PC-9 (cell line): ENCODE measurements around the gene KLHL6. TPM values are rescaled to one million over a fixed set of nuclear protein-coding genes. Genes with fewer than 3 reads are reported as not detected.
"Not testable (repeated sequence)": the region's sequence is repeated elsewhere in the genome, so short reads cannot be mapped to it uniquely, and the experiment has no call there.

Experiments
- BruUV-seq: library from RNA; stranded (reverse); fragments of 400-500 nt; replicated peaks from 2 replicates; lab custom pipeline; 2021; lab: Mats Ljungman, UMichigan
- CTCF ChIA-PET: fragments of 300-600 bp; sonication (Branson Sonifier 250); formaldehyde crosslinking; loops from one replicate; lab custom pipeline; 2022; ENCODE audit warnings: antibody characterized with exemption; lab: Charles Lee
- POLR2A ChIA-PET: fragments of 300-600 bp; sonication (Branson Sonifier 250); formaldehyde crosslinking; loops from one replicate; lab custom pipeline; 2022; ENCODE audit warnings: antibody characterized with exemption; ENCODE audit not compliant: unreplicated experiment; lab: Charles Lee
- DNase-seq, 2 experiments: peaks; one replicate each; pipeline versions ENCODE4 v3.0.0 to v3.0.0-alpha.2; 2015 to 2022; ENCODE audit warnings: mixed read lengths in 1 of 2
- H2AFZ ChIP-seq: fragments of 200-600 bp; sonication (generic); 2 replicates; pipeline ENCODE4 v1.8.1; 2017; ENCODE audit warnings: antibody characterized with exemption
- H3F3A ChIP-seq: fragments of 200-600 bp; sonication (generic); 2 replicates; pipeline ENCODE4 v1.8.1; 2017; ENCODE audit warnings: antibody characterized with exemption, mild to moderate bottlenecking, low read depth; ENCODE audit not compliant: insufficient read depth
- H3K27ac ChIP-seq: fragments of 200-600 bp; sonication (generic); 2 replicates; pipeline ENCODE4 v1.6.1; 2016; ENCODE audit warnings: mixed run types
- H3K27me3 ChIP-seq: fragments of 200-600 bp; sonication (generic); 2 replicates; pipeline ENCODE4 v1.6.1; 2016; ENCODE audit warnings: low read depth, mixed run types; ENCODE audit not compliant: insufficient read depth
- H3K36me3 ChIP-seq: fragments of 200-600 bp; sonication (generic); 2 replicates; pipeline ENCODE4 v1.6.1; 2016; ENCODE audit warnings: low read depth, mixed run types
- H3K4me1 ChIP-seq: fragments of 200-600 bp; sonication (generic); replicated peaks from 2 replicates; pipeline ENCODE4 v1.6.1; 2016; ENCODE audit warnings: mixed run types; ENCODE audit not compliant: insufficient read depth
- H3K4me2 ChIP-seq: fragments of 200-600 bp; sonication (generic); 2 replicates; pipeline ENCODE4 v1.6.1; 2017; ENCODE audit warnings: mixed run types
- H3K4me3 ChIP-seq: fragments of 200-600 bp; sonication (generic); 2 replicates; pipeline ENCODE4 v1.6.1; 2016; ENCODE audit warnings: mixed run types
- H3K79me2 ChIP-seq: fragments of 200-600 bp; sonication (generic); 2 replicates; pipeline ENCODE4 v1.6.1; 2017; ENCODE audit warnings: low read depth, mixed run types
- H3K9me2 ChIP-seq: fragments of 200-600 bp; sonication (generic); 2 replicates; pipeline ENCODE4 v1.8.1; 2017; ENCODE audit warnings: mild to moderate bottlenecking; ENCODE audit not compliant: insufficient read depth
- H3K9me3 ChIP-seq: fragments of 200-600 bp; sonication (generic); 2 replicates; pipeline ENCODE4 v1.8.1; 2016; ENCODE audit warnings: low read depth; ENCODE audit not compliant: insufficient read depth
- H4K20me1 ChIP-seq: fragments of 200-600 bp; sonication (generic); 2 replicates; pipeline ENCODE4 v1.8.1; 2017; ENCODE audit not compliant: insufficient read depth
- EZH2 ChIP-seq: fragments of 200-600 bp; sonication (generic); IDR thresholded peaks from 2 replicates; pipeline ENCODE4 v1.8.0; 2017; ENCODE audit warnings: antibody characterized with exemption, low read depth
- intact Hi-C: fragments of 100-400 bp; cut with micrococcal nuclease; formaldehyde crosslinking; loops from one replicate; pipeline ENCODE4 v1.10.0; 2022; ENCODE audit not compliant: unreplicated experiment
- total RNA-seq: library from RNA; stranded (reverse); gene quantifications from 2 replicates; pipeline ENCODE4 v1.2.3, GENCODE V29; 2021
- TF ChIP-seq, protein P1 (sequence below): fragments of 200-600 bp; sonication (generic); conservative IDR thresholded peaks from 2 replicates; pipeline ENCODE4 v1.6.1; 2017; ENCODE audit warnings: mixed run types, antibody characterized with exemption, mild to moderate bottlenecking, moderate library complexity

The KLHL6 gene
- total RNA-seq, 1 experiment from 2014 or later, result 0.04 TPM

DNA sequence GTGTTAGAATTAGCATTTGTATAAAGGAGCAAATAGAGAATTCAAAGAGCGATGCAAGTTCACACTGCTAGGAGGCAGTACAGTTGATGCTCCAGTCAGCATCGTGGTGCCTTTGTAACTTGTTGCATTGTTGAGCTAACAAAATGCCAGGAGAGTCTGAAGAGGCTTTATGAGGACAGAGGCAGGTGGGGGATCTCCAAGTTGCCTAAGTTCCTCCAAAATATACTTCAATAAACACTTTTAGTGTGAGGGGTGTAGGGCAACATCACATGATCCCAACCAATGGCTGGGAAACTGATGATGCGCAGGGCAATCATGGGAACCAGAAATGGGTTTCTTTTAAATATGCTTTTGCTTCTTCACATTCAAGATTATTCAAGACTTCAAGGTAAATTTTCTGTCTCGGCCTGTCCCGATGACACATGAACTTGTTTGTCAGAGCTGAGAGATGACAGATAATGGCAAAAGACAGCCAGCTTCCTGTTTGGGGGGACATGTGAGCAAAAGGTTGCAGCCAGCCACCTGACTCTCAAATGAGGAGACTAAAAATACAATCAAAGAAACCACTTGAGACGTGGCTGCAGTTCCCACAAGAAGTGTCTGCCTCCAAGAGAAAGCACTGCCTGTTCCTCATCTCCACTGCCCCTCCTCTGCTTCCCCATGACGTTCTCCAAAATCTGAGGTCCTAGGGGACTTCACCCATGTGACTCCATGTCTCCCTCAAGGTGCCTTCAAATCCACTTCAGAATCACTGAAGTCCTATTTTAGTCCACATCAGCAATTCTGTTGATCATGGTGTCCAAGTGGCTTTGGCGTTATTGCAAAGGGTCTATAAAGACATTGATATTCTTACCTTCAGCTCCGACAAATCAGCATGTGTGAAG lies 39.3 kb downstream of the KLHL6 start:
- Histone ChIP-seq H3K4me2 (no peak overlapping the region), H3K27ac (no peak overlapping the region), H3K79me2 (no peaks in the 10 kb centered on the region), H2AFZ (no peak overlapping the region), H3K4me1 (no peaks in the 10 kb centered on the region), H4K20me1 (no peaks in the 10 kb centered on the region), H3K4me3 (no peak overlapping the region), H3F3A (no peaks in the 10 kb centered on the region), H3K36me3 (no peaks in the 10 kb centered on the region), H3K9me3 (no peaks in the 10 kb centered on the region), H3K9me2 (0 out of 2 replicates have a peak, but pooled peaks cover 3% of the 10 kb centered on the region), H3K27me3 (peaks cover 22% of the 10 kb centered on the region)
- BruUV-seq, result no TSS peak
- TF ChIP-seq, protein P1, sequence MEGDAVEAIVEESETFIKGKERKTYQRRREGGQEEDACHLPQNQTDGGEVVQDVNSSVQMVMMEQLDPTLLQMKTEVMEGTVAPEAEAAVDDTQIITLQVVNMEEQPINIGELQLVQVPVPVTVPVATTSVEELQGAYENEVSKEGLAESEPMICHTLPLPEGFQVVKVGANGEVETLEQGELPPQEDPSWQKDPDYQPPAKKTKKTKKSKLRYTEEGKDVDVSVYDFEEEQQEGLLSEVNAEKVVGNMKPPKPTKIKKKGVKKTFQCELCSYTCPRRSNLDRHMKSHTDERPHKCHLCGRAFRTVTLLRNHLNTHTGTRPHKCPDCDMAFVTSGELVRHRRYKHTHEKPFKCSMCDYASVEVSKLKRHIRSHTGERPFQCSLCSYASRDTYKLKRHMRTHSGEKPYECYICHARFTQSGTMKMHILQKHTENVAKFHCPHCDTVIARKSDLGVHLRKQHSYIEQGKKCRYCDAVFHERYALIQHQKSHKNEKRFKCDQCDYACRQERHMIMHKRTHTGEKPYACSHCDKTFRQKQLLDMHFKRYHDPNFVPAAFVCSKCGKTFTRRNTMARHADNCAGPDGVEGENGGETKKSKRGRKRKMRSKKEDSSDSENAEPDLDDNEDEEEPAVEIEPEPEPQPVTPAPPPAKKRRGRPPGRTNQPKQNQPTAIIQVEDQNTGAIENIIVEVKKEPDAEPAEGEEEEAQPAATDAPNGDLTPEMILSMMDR, result no peak
- TF ChIP-seq EZH2, result no peak
- ChIA-PET CTCF (no interaction called here), POLR2A (no interaction called here)
- DNase-seq, result peak in 1 of 2 experiments; percentile 33
- intact Hi-C loops, result no loop called here

DNA sequence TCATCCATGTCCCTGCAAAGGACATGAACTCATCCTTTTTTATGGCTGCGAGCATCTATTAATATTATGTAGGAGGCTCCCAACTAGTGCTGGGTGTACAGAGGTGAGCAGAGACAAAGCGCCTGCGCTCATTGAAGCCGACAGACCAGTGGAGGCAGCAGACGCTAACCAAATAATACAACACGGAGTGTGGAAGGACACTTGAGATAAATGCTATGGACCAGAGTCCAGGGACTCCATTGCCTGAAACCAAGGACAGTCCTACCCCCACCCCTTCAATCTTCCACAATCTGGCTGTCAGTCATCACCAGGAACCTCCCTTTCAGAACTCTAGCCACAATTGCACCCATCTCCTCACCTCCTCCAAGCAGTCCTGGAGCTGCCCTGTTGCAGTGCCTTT lies 41.5 kb downstream of the KLHL6 start:
- Histone ChIP-seq H3K4me2 (no peak overlapping the region), H3K4me3 (no peak overlapping the region), H3K9me2 (0 out of 2 replicates have a peak, but pooled peaks cover 3% of the 10 kb centered on the region), H3K79me2 (no peaks in the 10 kb centered on the region), H4K20me1 (no peaks in the 10 kb centered on the region), H3F3A (no peaks in the 10 kb centered on the region), H3K36me3 (no peaks in the 10 kb centered on the region), H3K27me3 (peaks cover 17% of the 10 kb centered on the region), H2AFZ (no peak overlapping the region), H3K9me3 (no peaks in the 10 kb centered on the region), H3K27ac (no peak overlapping the region), H3K4me1 (no peaks in the 10 kb centered on the region)
- intact Hi-C loops, result no loop called here
- BruUV-seq, result no TSS peak
- CTCF ChIA-PET, result no interaction called here
- TF ChIP-seq EZH2, result no peak
- TF ChIP-seq, protein P1, result no peak
- peak in 1 of 2 experiments; percentile 4 for DNase-seq
- POLR2A ChIA-PET, result no interaction called here

DNA sequence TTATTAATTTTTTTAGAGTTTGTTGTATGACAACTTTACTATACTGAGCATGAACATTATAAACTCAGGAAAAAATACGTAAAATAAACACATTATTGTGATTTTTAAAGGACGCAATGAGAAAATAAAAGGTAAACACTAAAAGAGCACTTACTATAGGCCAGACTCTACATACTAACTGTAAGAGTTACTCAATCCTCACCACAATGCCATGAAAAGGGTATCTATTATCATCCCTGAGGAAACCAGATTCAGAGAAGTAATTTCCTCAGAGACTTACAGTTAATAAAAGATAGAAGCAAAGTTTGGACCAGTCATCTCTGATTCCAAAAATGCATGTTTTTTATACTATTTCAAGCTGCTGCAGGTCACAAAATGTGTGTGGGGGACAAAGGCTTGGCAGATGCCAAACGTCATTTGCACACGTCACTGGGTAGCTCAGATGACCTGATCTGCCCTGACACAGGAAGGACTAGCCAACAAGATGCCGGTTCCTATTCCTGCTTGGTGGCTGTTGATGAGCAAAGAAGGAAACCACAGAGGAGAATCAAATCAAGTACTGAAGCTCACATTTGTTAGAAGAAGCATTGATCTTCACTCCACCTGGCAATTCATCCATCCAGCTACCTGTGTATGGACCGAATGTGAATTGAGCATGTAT lies 42.3 kb downstream of the KLHL6 start:
- no peaks in the 10 kb centered on the region for H3F3A ChIP-seq
- H4K20me1 ChIP-seq, result no peaks in the 10 kb centered on the region
- no TSS peak for BruUV-seq
- no peak overlapping the region for H3K27ac ChIP-seq
- no peak overlapping the region for H3K4me2 ChIP-seq
- TF ChIP-seq, protein P1, result no peak
- TF ChIP-seq EZH2, result no peak
- no peaks in the 10 kb centered on the region for H3K4me1 ChIP-seq
- H2AFZ ChIP-seq, result no peak overlapping the region
- H3K4me3 ChIP-seq, result no peak overlapping the region
- no peaks in the 10 kb centered on the region for H3K36me3 ChIP-seq
- 0 out of 2 replicates have a peak, but pooled peaks cover 3% of the 10 kb centered on the region for H3K9me2 ChIP-seq
- H3K9me3 ChIP-seq, result no peaks in the 10 kb centered on the region
- H3K79me2 ChIP-seq, result no peaks in the 10 kb centered on the region
- peaks cover 9% of the 10 kb centered on the region for H3K27me3 ChIP-seq
- DNase-seq, result peak in 1 of 2 experiments; percentile 19
- intact Hi-C loops, result no loop called here
- CTCF ChIA-PET, result no interaction called here
- POLR2A ChIA-PET, result no interaction called here

DNA sequence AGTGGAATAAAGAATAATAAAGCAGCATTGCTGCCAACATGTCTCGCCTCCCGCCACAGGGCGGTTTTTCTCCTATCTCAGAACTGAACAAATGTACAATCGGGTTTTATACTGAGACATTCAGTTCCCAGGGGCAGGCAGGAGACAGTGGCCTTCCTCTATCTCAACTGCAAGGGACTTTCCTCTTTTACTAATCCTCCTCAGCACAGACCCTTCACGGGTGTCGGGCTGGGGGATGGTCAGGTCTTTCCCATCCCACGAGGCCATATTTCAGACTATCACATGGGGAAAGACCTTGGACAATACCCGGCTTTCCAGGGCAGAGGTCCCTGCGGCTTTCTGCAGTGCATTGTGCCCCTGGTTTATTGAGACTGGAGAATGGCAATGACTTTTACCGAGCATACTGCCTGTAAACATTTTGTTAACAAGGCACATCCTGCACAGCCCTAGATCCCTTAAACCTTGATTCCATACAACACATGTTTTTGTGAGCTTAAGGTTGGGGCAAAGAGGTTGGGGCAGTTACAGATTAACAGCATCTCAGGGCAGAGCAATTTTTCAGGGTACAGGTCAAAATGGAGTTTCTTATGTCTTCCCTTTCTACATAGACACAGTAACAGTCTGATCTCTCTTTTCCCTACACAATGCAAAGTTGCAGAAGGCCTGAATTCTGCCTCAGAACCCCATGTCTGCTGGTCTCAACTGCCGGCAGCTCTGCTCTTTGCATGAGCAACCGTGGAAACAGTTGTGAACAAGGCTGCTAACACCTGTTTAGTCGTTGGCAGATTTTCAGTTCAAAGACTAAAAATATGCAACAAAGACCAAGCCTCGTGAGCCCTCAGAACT lies 44.0 kb downstream of the KLHL6 start:
- H3K4me1 ChIP-seq, H3K4me3 ChIP-seq, intact Hi-C loops, H3K27ac ChIP-seq, POLR2A ChIA-PET, H2AFZ ChIP-seq, H3K36me3 ChIP-seq, H3F3A ChIP-seq, H3K79me2 ChIP-seq, H3K27me3 ChIP-seq, H4K20me1 ChIP-seq, H3K9me3 ChIP-seq, H3K4me2 ChIP-seq, CTCF ChIA-PET, BruUV-seq, H3K9me2 ChIP-seq: not testable (repeated sequence)
- peak in 1 of 2 experiments; percentile 25 for DNase-seq
